GM21825 (cell line): ENCODE results near the gene FICD.

Source experiments
- ATAC-seq: cut with Tn5 transposase; IDR thresholded peaks from one replicate; pipeline ENCODE4 v1.9.1; 2021; ENCODE audit warnings: mild to moderate bottlenecking, moderate library complexity; ENCODE audit not compliant: unreplicated experiment

FICD gene

GRCh38 chr12:108498136-108498535 is 16.9 kb upstream of the FICD start:
- ATAC-seq, result no peak

GRCh38 chr12:108502922-108503321 is 12.2 kb upstream of the FICD start:
- no peak for ATAC-seq

GRCh38 chr12:108505129-108505528 is 9.9 kb upstream of the FICD start:
- no peak for ATAC-seq

- ATAC-seq, result no peak
Observed at GRCh38 chr12:108507971-108508642, 7.0 kb upstream of the FICD start.

- ATAC-seq, result no peak
Observed at GRCh38 chr12:108509806-108510205, 5.3 kb upstream of the FICD start.

GRCh38 chr12:108510836-108511235 is 4.2 kb upstream of the FICD start:
- ATAC-seq, result no peak

GRCh38 chr12:108511633-108512540 is 3.2 kb upstream of the FICD start:
- ATAC-seq, result peak; percentile 21

- no peak for ATAC-seq
Observed at GRCh38 chr12:108514468-108514972, 557 bp upstream of the FICD start.

- ATAC-seq, result no peak
Observed at GRCh38 chr12:108515916-108516315, 839 bp downstream of the FICD start.

- ATAC-seq, result no peak
Observed at GRCh38 chr12:108516511-108517275, 1.6 kb downstream of the FICD start.

GRCh38 chr12:108517288-108518100 is 2.4 kb downstream of the FICD start:
- no peak for ATAC-seq

GRCh38 chr12:108518101-108518715 is 3.1 kb downstream of the FICD start:
- no peak for ATAC-seq

- no peak for ATAC-seq
Observed at GRCh38 chr12:108518716-108519496, 3.8 kb downstream of the FICD start.

GRCh38 chr12:108519558-108519957 is 4.5 kb downstream of the FICD start:
- ATAC-seq, result no peak

- no peak for ATAC-seq
Observed at GRCh38 chr12:108523365-108523764, 8.3 kb downstream of the FICD start.

GRCh38 chr12:108525681-108526080 is 10.6 kb downstream of the FICD start:
- no peak for ATAC-seq

GRCh38 chr12:108526482-108527165 is 11.5 kb downstream of the FICD start:
- no peak for ATAC-seq

- ATAC-seq, result no peak
Observed at GRCh38 chr12:108527166-108527496, 12.1 kb downstream of the FICD start.

- no peak for ATAC-seq
Observed at GRCh38 chr12:108530161-108530560, 15.1 kb downstream of the FICD start.
